NCI-H2107 treated with DMSO at 0.1 percent for 48 hours (cell line): ENCODE measurements around the gene FIGNL2.

Source experiments
- DNase-seq: peaks from one replicate; lab custom pipeline; 2025; ENCODE audit not compliant: unreplicated experiment; lab: John Stamatoyannopoulos, UW

FIGNL2 gene

GRCh38 chr12:51784688-51785087 is 63.8 kb downstream of the FIGNL2 start:
- no peak for DNase-seq

GRCh38 chr12:51779876-51780275 is 68.6 kb downstream of the FIGNL2 start:
- DNase-seq, result no peak

- no peak for DNase-seq
Measured at GRCh38 chr12:51777973-51778372, 70.5 kb downstream of the FIGNL2 start.

- no peak for DNase-seq
Measured at GRCh38 chr12:51777457-51777856, 71.1 kb downstream of the FIGNL2 start.

GRCh38 chr12:51774933-51775332 is 73.6 kb downstream of the FIGNL2 start:
- DNase-seq, result no peak

- DNase-seq, result no peak
Measured at GRCh38 chr12:51773145-51773869, 75.2 kb downstream of the FIGNL2 start.

GRCh38 chr12:51771008-51771407 is 77.5 kb downstream of the FIGNL2 start:
- no peak for DNase-seq
